ENCODE data around the gene IL22RA2.

DNA sequence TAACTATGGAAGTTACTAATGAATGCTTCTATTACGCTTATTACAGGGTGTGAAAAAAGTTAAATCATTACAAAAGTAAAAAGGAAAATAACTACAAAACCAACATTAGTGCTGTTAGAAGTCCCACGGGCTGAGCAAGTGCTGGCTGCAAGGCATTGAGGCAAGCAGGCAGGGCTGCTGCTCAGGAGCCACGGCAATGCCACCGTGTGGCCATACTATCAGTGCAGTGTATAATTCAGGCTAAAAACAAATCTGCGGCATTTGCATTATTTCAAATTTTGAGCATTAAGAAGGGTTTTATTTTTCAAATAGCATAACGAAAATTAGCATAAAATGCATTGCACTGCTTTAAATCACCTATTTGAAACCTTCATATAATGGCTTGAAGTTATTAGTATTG lies 28.6 kb upstream of the IL22RA2 start:
- no peak for TF ChIP-seq POLR2A (IDR thresholded peaks at IDR 0.05)
- TF ChIP-seq, protein P1, sequence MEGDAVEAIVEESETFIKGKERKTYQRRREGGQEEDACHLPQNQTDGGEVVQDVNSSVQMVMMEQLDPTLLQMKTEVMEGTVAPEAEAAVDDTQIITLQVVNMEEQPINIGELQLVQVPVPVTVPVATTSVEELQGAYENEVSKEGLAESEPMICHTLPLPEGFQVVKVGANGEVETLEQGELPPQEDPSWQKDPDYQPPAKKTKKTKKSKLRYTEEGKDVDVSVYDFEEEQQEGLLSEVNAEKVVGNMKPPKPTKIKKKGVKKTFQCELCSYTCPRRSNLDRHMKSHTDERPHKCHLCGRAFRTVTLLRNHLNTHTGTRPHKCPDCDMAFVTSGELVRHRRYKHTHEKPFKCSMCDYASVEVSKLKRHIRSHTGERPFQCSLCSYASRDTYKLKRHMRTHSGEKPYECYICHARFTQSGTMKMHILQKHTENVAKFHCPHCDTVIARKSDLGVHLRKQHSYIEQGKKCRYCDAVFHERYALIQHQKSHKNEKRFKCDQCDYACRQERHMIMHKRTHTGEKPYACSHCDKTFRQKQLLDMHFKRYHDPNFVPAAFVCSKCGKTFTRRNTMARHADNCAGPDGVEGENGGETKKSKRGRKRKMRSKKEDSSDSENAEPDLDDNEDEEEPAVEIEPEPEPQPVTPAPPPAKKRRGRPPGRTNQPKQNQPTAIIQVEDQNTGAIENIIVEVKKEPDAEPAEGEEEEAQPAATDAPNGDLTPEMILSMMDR (IDR thresholded peaks at IDR 0.05): peak; percentile 20 to 61 (median 50)
